Measurements from ENCODE around the gene CPZ.

- TF ChIP-seq CTCF (IDR thresholded peaks at IDR 0.05), result no peak
- no peak for TF ChIP-seq POLR2A (IDR thresholded peaks at IDR 0.05; ENCODE audit: low read depth)
- TF ChIP-seq POLR2AphosphoS5 (IDR thresholded peaks at IDR 0.05), result no peak
- no peak for TF ChIP-seq EP300 (IDR thresholded peaks at IDR 0.05)
Measured at GRCh38 chr4:8643986-8644385, 51.4 kb downstream of the CPZ start.
